ENCODE measurements around the gene INPP5A.
A peak's percentile ranks its signal among the peaks of the same experiment; 100 is the strongest.

The INPP5A gene

GRCh38 chr10:132650611-132651250 is 113.1 kb downstream of the INPP5A start:
- no peak for DNase-seq

DNA sequence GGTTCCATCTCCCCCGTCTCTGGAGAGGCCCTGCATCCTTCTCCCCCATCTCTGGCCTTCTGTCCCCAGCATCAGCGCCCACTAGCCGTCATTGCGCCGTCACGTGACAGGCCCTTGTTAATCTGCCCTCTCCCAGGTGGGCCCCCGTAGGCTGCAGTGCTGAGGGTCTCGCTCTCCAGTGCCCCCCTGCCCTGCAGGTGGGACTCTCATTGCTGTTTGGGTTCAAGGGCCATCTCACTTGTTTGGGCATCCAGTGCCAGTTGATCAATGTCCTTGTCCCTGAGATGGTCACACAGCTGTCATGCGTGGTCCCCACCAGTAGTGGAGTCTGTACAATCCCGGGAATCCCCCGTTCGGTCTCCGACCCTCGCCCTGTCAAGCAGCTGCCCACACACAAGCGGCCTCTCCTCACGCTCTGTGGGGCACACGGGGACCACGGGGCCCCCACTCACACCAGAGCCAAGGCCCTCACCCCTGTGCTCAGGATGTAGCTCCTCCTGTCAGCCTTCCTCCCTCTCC is 114.0 kb downstream of the INPP5A start:
- no peak for DNase-seq

DNA sequence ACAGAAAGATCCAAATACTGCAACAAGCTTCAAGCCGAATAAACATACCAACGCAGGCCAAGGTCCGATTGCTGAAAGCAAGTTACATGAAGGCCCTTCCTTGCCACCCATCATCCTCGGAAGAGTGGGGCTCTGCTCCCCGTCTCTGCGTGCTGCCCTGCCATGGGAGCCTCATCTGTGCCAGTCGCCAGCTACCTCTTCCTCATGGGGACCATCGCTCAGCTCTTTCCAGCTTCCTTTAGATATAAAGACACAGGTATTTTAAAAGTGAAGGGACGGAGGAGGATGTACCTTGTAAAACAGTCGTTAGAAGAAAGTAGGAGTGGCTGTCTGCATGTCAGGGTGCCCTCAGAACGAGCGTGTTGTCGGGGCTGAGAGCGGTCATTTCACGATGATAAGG is 114.9 kb downstream of the INPP5A start:
- DNase-seq, result no peak

DNA sequence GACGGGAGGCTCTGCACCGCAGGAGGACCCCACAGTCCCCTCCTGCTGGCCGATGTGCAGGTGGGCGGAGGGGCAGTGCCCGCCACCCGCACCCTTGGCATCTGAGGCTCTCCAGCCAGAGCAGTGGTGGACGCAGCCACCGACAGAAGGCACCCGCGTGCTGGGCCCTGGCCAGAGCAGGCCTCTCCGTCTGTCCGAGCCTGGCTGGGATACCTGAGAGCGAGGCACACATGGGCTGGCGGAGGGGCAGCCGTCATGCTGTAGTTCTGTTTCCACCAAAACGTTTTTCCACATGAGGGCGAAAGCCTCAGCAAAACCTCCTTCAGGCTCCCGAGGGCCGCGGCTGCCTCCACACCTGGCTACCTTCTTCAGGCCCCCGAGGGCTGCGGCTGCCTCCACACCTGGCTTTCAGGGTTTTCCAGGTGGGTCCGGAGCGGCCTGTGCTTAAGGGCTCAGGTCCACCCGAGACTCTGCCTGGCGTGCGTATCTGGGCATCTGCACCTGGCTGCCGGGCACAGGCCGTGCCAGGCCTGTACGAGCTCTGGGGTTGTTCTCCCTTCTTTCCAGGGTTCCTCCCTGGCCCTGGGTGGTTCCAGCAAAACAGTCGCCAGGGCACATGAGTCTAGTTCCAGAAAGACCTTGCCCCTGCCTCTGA is 115.5 kb downstream of the INPP5A start:
- no peak for DNase-seq

DNA sequence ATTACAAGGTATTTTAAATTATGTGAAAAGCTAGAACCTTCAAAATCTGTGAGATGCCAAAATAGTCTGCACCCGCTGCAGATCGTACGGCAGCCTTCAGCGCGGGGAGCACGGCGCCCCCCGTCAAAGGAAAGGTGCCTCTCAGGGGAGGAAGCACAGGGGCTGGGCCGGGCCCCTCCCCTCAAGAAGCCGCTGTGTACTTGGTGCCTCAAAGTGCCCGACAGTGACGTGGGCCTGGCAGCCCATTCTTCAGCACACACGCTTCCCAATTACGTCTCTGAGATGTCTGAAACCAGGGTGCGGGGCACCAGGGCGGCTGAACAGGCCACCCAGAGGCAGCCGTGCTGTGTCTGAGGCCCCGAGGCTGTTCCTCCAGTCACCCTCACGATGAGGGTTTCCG is 116.1 kb downstream of the INPP5A start:
- DNase-seq, result no peak

DNA sequence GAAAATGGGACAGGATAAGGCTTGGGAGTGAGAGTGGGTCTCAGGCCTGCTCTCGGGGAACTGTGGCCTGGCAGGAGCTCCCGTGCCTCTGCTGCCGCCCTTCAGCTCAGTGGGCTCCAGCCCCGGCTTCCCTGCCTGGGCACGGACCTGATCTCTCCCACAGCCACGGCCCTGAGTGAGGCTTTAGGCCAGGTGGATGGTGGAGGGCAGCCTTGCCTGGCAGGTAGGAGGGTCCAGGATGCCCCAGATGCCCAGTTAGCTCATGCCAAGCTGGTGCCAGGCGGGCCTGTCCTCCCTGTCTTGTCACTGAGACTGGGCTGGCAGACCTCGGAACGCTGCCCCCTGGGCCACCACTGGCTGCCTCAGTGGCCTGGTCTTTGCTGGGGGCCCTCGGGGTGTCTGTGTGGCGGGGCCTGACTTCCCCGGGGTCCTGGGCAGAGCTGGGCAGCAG is 116.6 kb downstream of the INPP5A start:
- no peak for DNase-seq

DNA sequence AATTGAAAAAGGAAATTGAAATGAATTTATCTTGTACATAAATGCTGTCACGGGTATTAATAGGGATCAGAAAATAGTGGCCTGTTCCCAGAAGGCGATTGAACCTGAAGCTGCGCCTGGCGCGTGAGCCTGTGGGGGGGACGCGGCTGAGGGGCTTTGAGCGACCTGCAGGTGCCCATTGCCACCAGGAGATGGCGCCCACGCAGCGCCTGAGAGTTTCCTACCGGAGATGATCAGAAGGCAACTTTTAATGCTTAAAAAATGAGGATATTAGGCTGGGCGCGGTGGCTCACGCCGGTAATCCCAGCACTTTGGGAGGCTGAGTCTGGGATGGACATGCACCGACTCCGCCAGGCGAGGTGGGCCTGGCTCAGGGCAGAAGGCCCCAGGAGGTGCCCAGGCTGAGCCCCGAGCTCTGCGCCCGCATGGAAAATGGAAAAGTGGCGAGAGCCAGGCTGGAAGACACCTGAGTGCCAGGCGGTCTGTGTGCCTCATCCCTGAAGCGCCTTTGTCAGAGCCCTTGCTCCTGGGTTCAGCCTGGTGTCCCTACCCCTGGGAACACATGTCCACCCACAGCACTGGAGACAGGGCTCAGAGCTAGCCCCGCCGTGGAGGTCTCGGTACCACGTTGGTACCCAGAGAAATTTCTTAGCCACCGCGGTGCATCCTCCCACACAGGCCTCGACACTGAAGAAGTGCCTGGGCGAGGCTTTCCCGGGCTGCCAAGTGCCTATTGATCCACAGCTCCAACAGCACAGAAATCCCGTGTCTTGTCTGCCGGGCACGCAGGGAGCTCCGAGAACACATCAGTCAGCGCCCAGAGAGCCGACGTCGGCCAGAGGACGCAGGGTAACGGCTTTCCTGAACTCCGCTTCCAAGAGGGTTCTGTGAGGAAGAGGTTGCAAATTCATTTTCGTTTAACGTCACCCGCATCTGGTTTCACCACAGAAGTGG is 117.4 kb downstream of the INPP5A start:
- peak; percentile 58 for DNase-seq

DNA sequence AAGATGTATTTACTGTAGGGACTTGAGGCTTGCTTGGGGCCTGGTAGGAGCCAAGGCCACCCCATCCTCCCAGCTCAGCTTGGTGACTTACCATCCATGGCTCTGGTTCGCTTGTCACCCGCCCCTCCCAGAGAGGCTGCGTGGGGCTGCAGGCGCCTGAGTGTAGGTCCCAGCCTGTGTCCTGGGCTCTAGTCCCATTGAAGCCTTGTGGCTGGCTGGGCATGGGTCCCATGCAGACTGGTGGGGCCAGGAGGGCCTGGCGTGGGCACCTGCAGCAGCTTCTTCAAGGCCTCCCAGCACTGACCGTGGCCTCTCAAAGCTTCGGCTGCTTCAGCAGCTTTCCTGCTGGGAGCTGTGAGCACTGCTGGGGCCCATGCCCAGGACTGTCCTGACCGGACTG is 118.1 kb downstream of the INPP5A start:
- DNase-seq, result no peak

DNA sequence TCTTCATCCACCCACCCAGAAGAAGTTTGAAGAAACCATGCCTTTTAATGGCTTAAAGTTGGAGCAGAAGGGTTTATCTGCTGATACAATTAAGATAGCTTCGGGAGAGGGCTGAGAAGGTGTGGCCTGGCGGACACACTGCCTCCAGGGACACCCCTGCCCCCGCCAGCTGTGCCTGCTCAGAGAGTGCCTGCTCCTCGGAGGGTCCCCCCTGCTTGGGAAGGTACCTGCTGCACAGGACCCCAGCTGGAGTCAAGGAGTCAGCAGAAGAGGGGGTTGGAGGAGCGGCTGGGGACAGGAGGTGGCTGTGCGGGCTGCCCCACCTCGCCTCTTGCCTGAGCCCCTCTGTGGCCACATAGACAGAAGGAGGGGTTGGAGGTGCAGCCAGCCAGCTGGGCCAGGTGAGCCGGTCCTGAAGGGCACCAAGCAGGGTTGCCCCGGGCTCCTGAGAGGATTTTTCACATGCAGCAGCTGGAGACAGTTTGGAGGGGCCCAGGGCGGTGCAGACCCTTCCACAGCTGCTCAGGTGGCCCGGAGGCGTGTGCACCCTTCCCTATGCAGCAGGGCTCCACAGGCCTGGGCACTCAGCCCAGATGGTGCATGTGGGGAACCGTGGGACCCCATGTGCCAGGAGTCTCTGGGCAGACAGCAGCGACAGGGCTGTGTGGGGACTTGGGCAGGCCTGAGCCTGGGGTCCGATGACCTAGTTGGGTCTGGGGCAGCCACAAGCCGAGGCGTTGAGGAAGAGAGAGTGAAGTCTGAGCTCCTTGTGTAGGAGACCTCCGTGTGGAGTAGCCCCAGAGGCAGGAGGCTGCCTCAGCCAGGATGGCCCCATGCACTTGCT is 118.9 kb downstream of the INPP5A start:
- DNase-seq, result no peak

DNA sequence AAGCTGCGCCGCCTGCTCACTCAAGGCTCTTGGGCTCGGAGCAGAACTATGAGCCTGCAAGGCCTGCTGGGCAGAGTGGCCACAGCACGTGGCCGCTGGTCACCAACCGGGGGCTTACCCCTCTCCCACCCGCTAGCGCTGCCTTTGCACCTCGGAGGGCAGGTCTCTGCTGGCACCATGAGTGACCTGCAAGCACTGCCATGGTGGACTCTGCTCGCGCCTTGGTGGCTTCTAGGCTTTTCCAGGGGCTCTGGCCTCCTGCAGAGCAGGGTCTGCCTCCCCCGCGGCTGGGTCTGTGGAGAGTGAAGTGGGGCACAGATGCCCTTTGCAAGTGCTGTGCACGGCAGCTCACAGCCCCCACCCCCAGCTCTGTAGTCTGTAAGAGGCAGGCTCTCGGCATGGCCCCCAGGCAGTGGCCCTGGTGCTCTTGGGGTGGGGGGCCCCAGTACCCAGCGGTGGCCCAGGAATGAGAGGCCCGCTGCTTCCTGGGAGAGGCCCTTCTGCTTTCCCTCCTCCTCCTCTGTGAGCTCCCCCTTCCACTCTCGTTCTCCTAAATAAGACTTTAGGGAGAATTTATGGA is 119.6 kb downstream of the INPP5A start:
- DNase-seq, result no peak

GRCh38 chr10:132657748-132658147 is 120.2 kb downstream of the INPP5A start:
- no peak for DNase-seq

- DNase-seq, result no peak
Measured at GRCh38 chr10:132658546-132659205, 121.1 kb downstream of the INPP5A start.

- no peak for DNase-seq
Measured at GRCh38 chr10:132659206-132660091, 121.9 kb downstream of the INPP5A start.

DNA sequence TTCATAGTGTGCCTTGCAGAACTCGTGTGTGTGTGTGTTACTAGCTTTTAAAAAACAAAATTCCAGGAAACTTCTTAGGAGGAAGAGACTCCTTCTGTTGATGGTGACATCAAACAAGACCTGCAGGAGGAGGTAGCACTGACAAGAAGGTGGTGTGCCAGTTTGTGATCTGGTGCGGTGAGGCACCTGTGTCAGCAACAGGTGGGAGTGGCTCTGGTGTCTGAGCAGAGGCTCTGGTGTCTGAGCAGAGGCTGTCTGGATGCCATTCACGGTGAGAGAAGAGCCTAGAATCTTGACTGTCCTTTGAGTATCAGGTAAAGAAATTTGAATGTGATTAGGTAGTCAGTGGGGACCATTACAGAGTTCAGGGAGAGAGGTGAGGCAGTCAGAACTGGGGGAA is 122.8 kb downstream of the INPP5A start:
- no peak for DNase-seq

DNA sequence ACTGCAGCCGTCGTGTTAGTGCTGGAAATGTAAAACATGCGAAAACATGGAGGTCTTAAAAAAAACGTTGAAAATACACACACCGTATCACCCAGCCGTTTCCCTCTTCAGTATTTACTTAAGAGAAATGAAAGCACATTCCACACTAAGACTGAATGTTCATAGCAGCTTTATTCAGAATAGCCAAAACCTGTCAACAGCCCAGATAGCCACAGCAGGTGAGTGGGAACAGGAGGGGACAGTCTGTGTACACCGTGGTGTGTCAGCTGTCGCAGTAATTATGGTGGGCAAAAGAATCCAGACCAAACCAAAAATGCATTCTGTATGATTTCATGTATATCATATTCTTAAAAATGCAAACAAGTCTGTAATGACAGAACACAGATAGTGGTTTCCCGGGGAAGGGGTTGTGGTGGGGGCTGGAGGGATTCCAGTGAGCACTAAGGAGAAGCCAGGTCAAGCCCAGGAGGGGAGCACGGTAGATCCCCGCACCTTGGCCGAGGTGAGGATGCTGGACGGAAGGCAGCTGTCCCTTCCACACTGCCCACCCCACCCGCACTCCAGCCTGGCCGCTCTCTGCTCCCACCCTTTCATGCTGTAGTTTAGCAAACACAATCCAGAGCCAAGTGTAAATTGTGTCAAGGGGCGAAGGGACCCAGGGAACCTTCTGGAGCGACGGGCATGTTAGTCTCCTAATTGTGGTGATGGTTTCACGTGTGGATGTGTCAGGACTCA is 124.8 kb downstream of the INPP5A start:
- no peak for DNase-seq

GRCh38 chr10:132663666-132664365 is 126.2 kb downstream of the INPP5A start:
- no peak for DNase-seq

DNA sequence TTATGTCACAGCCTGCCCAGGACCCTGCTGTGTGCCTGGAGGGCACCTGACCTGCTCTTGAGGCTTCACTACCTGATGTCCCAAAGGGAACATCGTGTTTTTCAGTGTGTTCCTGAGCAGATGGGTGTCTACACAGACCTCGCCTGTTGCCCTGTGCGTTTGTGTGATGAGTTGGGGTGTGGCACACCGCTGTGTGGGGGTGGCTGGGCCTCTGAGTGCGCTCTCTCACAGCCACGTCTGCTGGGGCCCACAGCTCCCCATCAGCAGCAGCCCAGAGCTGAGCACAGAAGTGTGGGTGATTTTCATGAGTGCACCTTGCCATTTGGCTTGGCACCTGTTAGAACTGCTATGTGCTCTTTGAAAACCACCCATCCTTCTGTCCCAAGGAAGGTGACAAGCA is 126.8 kb downstream of the INPP5A start:
- DNase-seq, result no peak

DNA sequence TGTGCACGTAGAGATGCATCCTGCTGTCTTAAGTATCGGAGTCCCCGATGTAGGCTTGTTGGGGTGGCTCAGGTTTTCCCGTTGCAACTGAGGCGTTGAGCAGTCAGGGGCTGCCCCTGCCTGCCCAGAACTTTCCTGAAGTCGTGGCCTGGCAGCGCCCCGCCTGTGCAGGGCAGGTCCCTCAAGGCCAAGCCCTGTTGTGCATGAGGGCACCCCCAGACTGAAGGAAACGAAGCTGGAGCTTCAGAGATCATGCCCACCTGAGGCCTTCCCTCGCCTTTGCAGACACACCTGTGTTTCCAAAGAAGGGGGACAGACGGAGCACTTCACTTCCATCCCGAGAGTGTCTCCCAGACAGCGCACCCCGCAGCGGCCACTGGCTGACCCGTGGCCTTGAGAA is 127.3 kb downstream of the INPP5A start:
- DNase-seq, result no peak
